Breast epithelium (tissue), 3 donors: ENCODE results near the gene CDK14.

Experiments
- POLR2A ChIP-seq: fragments of 450-650 bp; IDR thresholded peaks from one replicate; pipeline ENCODE4 v1.6.1; 2016; ENCODE audit warnings: antibody characterized with exemption, mild to moderate bottlenecking, moderate library complexity
- TF ChIP-seq, protein P1 (sequence below), 3 donors: fragments of 450-650 bp; IDR thresholded peaks; one replicate each; pipeline ENCODE4 v1.5.1; 2016 to 2017; ENCODE audit warnings: antibody characterized with exemption in 3 of 3, mild to moderate bottlenecking in 3 of 3, moderate library complexity in 3 of 3

DNA sequence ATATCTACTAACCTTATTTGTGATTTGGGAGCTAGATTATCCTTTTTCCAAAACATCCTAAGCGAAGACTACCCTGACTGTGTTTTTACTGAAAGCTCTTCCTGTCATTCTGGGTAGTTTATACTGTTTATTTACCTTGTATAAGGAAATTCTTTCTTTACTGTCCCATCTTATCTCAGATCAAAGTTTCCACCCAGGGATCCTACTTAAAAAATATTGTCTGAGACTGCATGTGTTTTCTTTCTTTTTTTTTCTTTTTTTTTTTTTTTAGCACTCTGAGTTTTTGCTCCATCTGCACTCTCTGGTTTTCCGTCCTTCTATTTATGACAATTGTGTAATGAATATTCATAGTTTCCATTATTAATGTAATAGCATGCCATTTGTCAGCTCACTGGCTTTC lies 26.5 kb downstream of the CDK14 start:
- no peak for TF ChIP-seq POLR2A
- TF ChIP-seq, protein P1, sequence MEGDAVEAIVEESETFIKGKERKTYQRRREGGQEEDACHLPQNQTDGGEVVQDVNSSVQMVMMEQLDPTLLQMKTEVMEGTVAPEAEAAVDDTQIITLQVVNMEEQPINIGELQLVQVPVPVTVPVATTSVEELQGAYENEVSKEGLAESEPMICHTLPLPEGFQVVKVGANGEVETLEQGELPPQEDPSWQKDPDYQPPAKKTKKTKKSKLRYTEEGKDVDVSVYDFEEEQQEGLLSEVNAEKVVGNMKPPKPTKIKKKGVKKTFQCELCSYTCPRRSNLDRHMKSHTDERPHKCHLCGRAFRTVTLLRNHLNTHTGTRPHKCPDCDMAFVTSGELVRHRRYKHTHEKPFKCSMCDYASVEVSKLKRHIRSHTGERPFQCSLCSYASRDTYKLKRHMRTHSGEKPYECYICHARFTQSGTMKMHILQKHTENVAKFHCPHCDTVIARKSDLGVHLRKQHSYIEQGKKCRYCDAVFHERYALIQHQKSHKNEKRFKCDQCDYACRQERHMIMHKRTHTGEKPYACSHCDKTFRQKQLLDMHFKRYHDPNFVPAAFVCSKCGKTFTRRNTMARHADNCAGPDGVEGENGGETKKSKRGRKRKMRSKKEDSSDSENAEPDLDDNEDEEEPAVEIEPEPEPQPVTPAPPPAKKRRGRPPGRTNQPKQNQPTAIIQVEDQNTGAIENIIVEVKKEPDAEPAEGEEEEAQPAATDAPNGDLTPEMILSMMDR (IDR thresholded peaks at IDR 0.05) = no peak
